GM12878 (cell line): Measurements from ENCODE around the gene ENO2. TPM values are rescaled to one million over a fixed set of nuclear protein-coding genes. Genes with fewer than 3 reads are reported as not detected.

Experiments used
- ATAC-seq: fragments of 200-7000 bp; cut with Tn5 transposase; 3 replicates; pipeline ENCODE4 v1.9.1; 2020; ENCODE audit warnings: mild to moderate bottlenecking, moderate library complexity
- BruUV-seq: library from RNA; stranded (reverse); fragments of 400-500 nt; replicated peaks from 2 replicates; lab custom pipeline; 2021; lab: Mats Ljungman, UMichigan
- CTCF ChIA-PET: fragments of 300-600 bp; sonication (Branson Sonifier 250); formaldehyde crosslinking; extraction: SDS; loops from one replicate; lab custom pipeline; 2021; ENCODE audit warnings: inconsistent platforms; lab: Yijun Ruan, JAX
- POLR2A ChIA-PET: fragments of 350-600 bp; formaldehyde crosslinking; extraction: SDS; loops from one replicate; lab custom pipeline; 2021; ENCODE audit warnings: inconsistent platforms; lab: Charles Lee
- RAD21 ChIA-PET: fragments of 300-600 bp; sonication (Branson Sonifier 250); formaldehyde crosslinking; loops from one replicate; lab custom pipeline; 2023; ENCODE audit warnings: antibody characterized with exemption; ENCODE audit not compliant: unreplicated experiment; lab: Charles Lee
- SMC1A ChIA-PET: fragments of 300-600 bp; sonication (Branson Sonifier 250); formaldehyde crosslinking; loops from one replicate; lab custom pipeline; 2023; ENCODE audit not compliant: unreplicated experiment, uncharacterized antibody; lab: Charles Lee
- DNase-seq: peaks from one replicate; pipeline ENCODE4 v3.0.0-alpha.2; 2011; ENCODE audit warnings: low read depth, low spot score
- FAIRE-seq: peaks from 3 replicates; lab custom pipeline; 2011; peaks lifted over from hg19 to GRCh38; lab: Jason Lieb, UNC
- H2AFZ ChIP-seq: 2 replicates; pipeline ENCODE4 v1.6.0; 2011; ENCODE audit warnings: low read depth, low read length, control low read depth; ENCODE audit not compliant: control insufficient read depth
- H3K27ac ChIP-seq: 2 replicates; pipeline ENCODE4 v1.5.1; 2011; ENCODE audit warnings: control low read depth; ENCODE audit not compliant: control insufficient read depth, insufficient read depth
- H3K27me3 ChIP-seq, 2 experiments: replicated peaks in 1 of 2; 2 replicates each; pipeline versions ENCODE4 v1.6.0 to v1.6.1; 2011; ENCODE audit warnings: low read length in 1 of 2; ENCODE audit not compliant: control insufficient read depth in 2 of 2, insufficient read depth in 2 of 2
- H3K36me3 ChIP-seq, 2 experiments: 2 replicates each; pipeline ENCODE4 v1.5.1; 2011; ENCODE audit warnings: low read length in 1 of 2; ENCODE audit not compliant: control insufficient read depth in 2 of 2, insufficient read depth in 2 of 2
- H3K4me1 ChIP-seq: 2 replicates; pipeline ENCODE4 v1.6.1; 2011; ENCODE audit warnings: mild to moderate bottlenecking, low read length, moderate library complexity, mixed read lengths; ENCODE audit not compliant: control insufficient read depth, insufficient read depth
- H3K4me2 ChIP-seq: 2 replicates; pipeline ENCODE4 v1.6.0; 2011; ENCODE audit warnings: control low read depth; ENCODE audit not compliant: control insufficient read depth, insufficient read depth
- H3K4me3 ChIP-seq: fragments of 200-600 bp; sonication (generic); 2 replicates; pipeline ENCODE4 v1.5.1; 2016
- H3K79me2 ChIP-seq: 2 replicates; pipeline ENCODE4 v1.6.0; 2011; ENCODE audit warnings: low read length; ENCODE audit not compliant: control insufficient read depth, insufficient read depth
- H3K9ac ChIP-seq: 2 replicates; pipeline ENCODE4 v1.8.0; 2011; ENCODE audit warnings: low read length, control low read depth, mixed read lengths; ENCODE audit not compliant: control insufficient read depth, insufficient read depth
- H3K9me3 ChIP-seq: replicated peaks from 3 replicates; pipeline ENCODE4 v1.5.1; 2011; ENCODE audit warnings: mild to moderate bottlenecking, low read length; ENCODE audit not compliant: control insufficient read depth, insufficient read depth
- H4K20me1 ChIP-seq: 2 replicates; pipeline ENCODE4 v1.6.0; 2011; ENCODE audit not compliant: control insufficient read depth, insufficient read depth
- ASH2L ChIP-seq: fragments of 300-600, 200-600 bp; sonication (generic); IDR thresholded peaks from 2 replicates; pipeline ENCODE4 v1.6.1; 2017; ENCODE audit warnings: low read depth, mild to moderate bottlenecking, borderline replicate concordance
- CBX3 ChIP-seq: fragments of 200-600 bp; sonication (generic); IDR thresholded peaks from 2 replicates; pipeline ENCODE4 v1.6.1; 2016; ENCODE audit warnings: low read depth, borderline replicate concordance
- ETV6 ChIP-seq, 2 experiments: fragments of 450-650 bp in 1 of 2; IDR thresholded peaks in 1 of 2; conservative IDR thresholded peaks in 1 of 2; 2 replicates each; pipeline ENCODE4 v1.6.1; 2014; ENCODE audit warnings: antibody characterized with exemption in 1 of 2, borderline replicate concordance in 1 of 2, low read depth in 1 of 2, mild to moderate bottlenecking in 1 of 2, moderate library complexity in 1 of 2
- GATAD2B ChIP-seq: fragments of 450-650 bp; conservative IDR thresholded peaks from 2 replicates; pipeline ENCODE4 v1.6.1; 2017; ENCODE audit warnings: low read depth, mild to moderate bottlenecking, moderate library complexity
- HDAC6 ChIP-seq: fragments of 200-600 bp; sonication (generic); IDR thresholded peaks from one replicate; pipeline ENCODE4 v1.8.0; 2017; ENCODE audit warnings: antibody characterized with exemption; ENCODE audit not compliant: unreplicated experiment
- KAT2A ChIP-seq: conservative IDR thresholded peaks from 2 replicates; pipeline ENCODE4 v1.6.1; 2011; ENCODE audit warnings: low read depth, low read length; ENCODE audit not compliant: control insufficient read depth
- NR2F1 ChIP-seq: fragments of 450-650 bp; conservative IDR thresholded peaks from 2 replicates; pipeline ENCODE4 v1.6.1; 2017; ENCODE audit warnings: mild to moderate bottlenecking
- PML ChIP-seq: IDR thresholded peaks from 2 replicates; pipeline ENCODE4 v1.6.1; 2012; ENCODE audit warnings: low read length, inconsistent platforms
- POLR2A ChIP-seq: IDR thresholded peaks from 2 replicates; pipeline ENCODE4 v1.6.1; 2011; ENCODE audit warnings: low read depth, mild to moderate bottlenecking, low read length
- POLR2AphosphoS5 ChIP-seq: IDR thresholded peaks from 2 replicates; pipeline ENCODE4 v1.6.1; 2011; ENCODE audit warnings: mild to moderate bottlenecking, low read length, inconsistent platforms
- RBBP5 ChIP-seq: fragments of 200-600 bp; sonication (generic); conservative IDR thresholded peaks from 2 replicates; pipeline ENCODE4 v1.6.1; 2016
- SMAD5 ChIP-seq: IDR thresholded peaks from 2 replicates; pipeline ENCODE4 v1.6.1; 2016; ENCODE audit warnings: antibody characterized with exemption, low read depth
- SREBF1 ChIP-seq: IDR thresholded peaks from 2 replicates; pipeline ENCODE4 v1.6.1; 2012; ENCODE audit warnings: mild to moderate bottlenecking, low read length
- STAT1 ChIP-seq: fragments of 450-650 bp; conservative IDR thresholded peaks from 2 replicates; pipeline ENCODE4 v1.6.1; 2014; ENCODE audit warnings: antibody characterized with exemption, mild to moderate bottlenecking
- TCF12 ChIP-seq: IDR thresholded peaks from 2 replicates; pipeline ENCODE4 v1.6.1; 2011; ENCODE audit warnings: low read depth, mild to moderate bottlenecking, low read length
- ZNF384 ChIP-seq: IDR thresholded peaks from 2 replicates; pipeline ENCODE4 v1.6.1; 2012; ENCODE audit warnings: low read depth, mild to moderate bottlenecking, low read length, improper control_type of control experiment, borderline replicate concordance
- WGBS: methylation state at CpG from one replicate; pipeline ENCODE4 v1.1.6; 2016; ENCODE audit warnings: low lambda C conversion rate; ENCODE audit not compliant: insufficient replicate concordance, insufficient coverage; ENCODE audit errors: missing lambda C conversion rate; 5-methylcytosine and 5-hydroxymethylcytosine counted together
- in situ Hi-C: fragments of 300-500 bp; cut with MboI; formaldehyde crosslinking; loops from 9 replicates; pipeline ENCODE4 v1.14.3; 2018; ENCODE audit warnings: mixed read lengths
- intact Hi-C: fragments of 100-400 bp; cut with micrococcal nuclease; formaldehyde crosslinking; loops from one replicate; pipeline ENCODE4 v1.14.2; 2022; ENCODE audit not compliant: unreplicated experiment
- polyA plus RNA-seq, 11 experiments: library from polyadenylated mRNA; depleted of rRNA in 4 of 11; unstranded in 6 of 11; stranded (reverse) in 5 of 11; fragments of >200 nt; fragmentation: Nextera tagmentation in 4 of 11; fragmentation: Illumina TruSeq in 1 of 11; extraction: Ambion mirVana in 4 of 11; extraction: Trizol in 1 of 11; gene quantifications; 1 replicate in 1 of 11; 2 replicates in 10 of 11; pipeline versions ENCODE4 v1.2.1 to v1.2.3, GENCODE V29; 2011 to 2016; ENCODE audit warnings: inconsistent platforms in 2 of 11, missing spikeins in 2 of 11, low read depth in 1 of 11
- total RNA-seq, 4 experiments: library from RNA; depleted of rRNA in 3 of 4; stranded (reverse); fragments of >200 nt in 3 of 4; fragmentation: Illumina TruSeq in 1 of 4; extraction: Trizol in 1 of 4; gene quantifications; 2 replicates each; pipeline versions ENCODE4 v1.2.1 to v1.2.3, GENCODE V29; 2013 to 2021
- TF ChIP-seq, protein P1 (sequence below): fragments of 450-650 bp; IDR thresholded peaks from 2 replicates; pipeline ENCODE4 v1.6.1; 2016; ENCODE audit warnings: mild to moderate bottlenecking
- TF ChIP-seq, protein P2 (sequence below): fragments of 450-650 bp; IDR thresholded peaks from 2 replicates; pipeline ENCODE4 v1.6.1; 2017; ENCODE audit warnings: low read depth, mild to moderate bottlenecking, moderate library complexity
- TF ChIP-seq, protein P3 (sequence below): fragments of 450-650 bp; IDR thresholded peaks from 2 replicates; pipeline ENCODE4 v1.6.1; 2017; ENCODE audit warnings: borderline replicate concordance

The ENO2 gene
- total and polyA plus RNA-seq, 10 of the 15 experiments (the other 5 are each of a cell fraction or from before 2014, with no cell fraction given), result 24.8 to 196 (median 43.1) TPM

DNA sequence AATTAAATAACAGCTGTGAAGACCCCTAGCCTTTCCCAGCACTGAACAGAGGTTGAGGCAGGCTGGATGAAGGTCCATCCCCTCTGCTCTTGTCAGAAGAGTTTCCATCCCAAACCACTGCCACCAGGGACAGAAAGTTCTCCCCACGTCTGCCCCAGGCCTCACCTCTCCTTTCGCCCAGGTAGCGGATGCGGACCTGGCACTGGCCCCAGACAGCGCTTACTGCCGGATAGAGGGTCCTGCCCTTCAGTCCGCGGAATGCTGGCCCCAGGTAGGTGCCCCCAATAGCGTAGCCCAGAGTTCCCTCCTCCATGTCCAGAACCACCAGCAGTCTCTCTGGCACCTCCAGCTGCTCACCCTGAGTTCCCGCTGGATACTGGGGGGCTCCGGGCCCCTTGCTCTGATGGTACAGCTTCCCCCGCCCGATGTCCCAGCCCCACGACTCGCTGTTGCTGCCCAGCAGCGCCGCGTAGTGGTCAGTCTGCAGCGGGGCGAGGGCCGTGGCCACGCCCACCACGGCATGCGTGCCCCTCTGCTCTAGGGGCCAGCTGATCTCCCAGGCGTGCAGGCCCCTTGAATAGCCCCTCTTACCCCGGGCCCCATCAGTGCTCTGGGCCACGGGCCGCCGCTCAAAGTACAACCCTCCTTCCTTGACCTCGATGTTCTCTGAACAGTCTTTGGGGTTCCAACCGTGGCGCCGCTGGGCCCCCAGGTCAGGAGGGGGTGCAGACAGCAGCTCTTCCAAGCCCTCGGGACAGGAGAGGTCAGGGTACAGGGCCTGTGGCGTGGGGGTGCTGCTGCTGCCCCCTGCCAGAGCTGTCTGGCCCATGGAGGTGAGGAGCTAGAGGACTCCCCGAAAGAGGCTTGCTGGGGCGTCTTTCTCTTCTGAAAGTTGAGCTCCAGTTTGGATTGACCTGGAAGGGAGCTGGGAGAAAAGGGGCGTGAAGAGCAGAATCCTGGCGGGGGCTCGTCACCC lies 42.0 kb upstream of the ENO2 start:
- POLR2A ChIA-PET, result interaction anchor here (0.6 to 5.0 kb wide), 23 partner anchors 9 to 183 kb away, joined by 3 to 52 read pairs (median 4); partner anchors contain the start of genes C12orf57, CDCA3, COPS7A and ENO2
- H3K4me2 ChIP-seq, result peak overlapping the region; percentile 100
- RAD21 ChIA-PET, result interaction anchor here (0.6 to 5.3 kb wide), 22 partner anchors 10 to 240 kb away, joined by 3 to 41 read pairs (median 4); partner anchors contain the start of genes C12orf57, CDCA3, LRRC23 and MLF2
- SMC1A ChIA-PET, result interaction anchor here (0.7 to 4.5 kb wide), 12 partner anchors 9 to 119 kb away, joined by 3 to 41 read pairs (median 4); partner anchors contain the start of genes C12orf57, CDCA3, MLF2 and RNU7-1
- H3K79me2 ChIP-seq, result peaks cover 37% of the 10 kb centered on the region
- peak overlapping the region; percentile 36 for H3K27ac ChIP-seq
- peaks cover 30% of the 10 kb centered on the region for H3K4me1 ChIP-seq
- H3K4me3 ChIP-seq, result peak overlapping the region; percentile 82
- H3K9ac ChIP-seq, result peak overlapping the region; percentile 73
- 3% methylated on average over 36 of the region's 40 CpGs for WGBS
- FAIRE-seq (peak; percentile 49), ATAC-seq (peak; percentile 71), DNase-seq (peak; percentile 26)
- no peaks in the 10 kb centered on the region for H3K27me3 ChIP-seq
- in situ Hi-C loops, result no loop called here
- H3K36me3 ChIP-seq, result peaks cover 20 to 31% of the 10 kb centered on the region in 2 experiments
- peaks cover 16% of the 10 kb centered on the region for H4K20me1 ChIP-seq
- no peak overlapping the region for H2AFZ ChIP-seq
- BruUV-seq, result TSS peak; percentile 64
- intact Hi-C loops, result loop anchor here (1.0 kb wide), 1 partner anchor 19 kb away; no protein-coding TSS in a partner anchor
- H3K9me3 ChIP-seq, result no peaks in the 10 kb centered on the region
- CTCF ChIA-PET, result interaction anchor here (0.6 to 9.5 kb wide), 44 partner anchors 9 to 240 kb away, joined by 3 to 173 read pairs (median 5); partner anchors contain the start of genes C12orf57, C1R, C1RL and CDCA3
- TF ChIP-seq, protein P1, sequence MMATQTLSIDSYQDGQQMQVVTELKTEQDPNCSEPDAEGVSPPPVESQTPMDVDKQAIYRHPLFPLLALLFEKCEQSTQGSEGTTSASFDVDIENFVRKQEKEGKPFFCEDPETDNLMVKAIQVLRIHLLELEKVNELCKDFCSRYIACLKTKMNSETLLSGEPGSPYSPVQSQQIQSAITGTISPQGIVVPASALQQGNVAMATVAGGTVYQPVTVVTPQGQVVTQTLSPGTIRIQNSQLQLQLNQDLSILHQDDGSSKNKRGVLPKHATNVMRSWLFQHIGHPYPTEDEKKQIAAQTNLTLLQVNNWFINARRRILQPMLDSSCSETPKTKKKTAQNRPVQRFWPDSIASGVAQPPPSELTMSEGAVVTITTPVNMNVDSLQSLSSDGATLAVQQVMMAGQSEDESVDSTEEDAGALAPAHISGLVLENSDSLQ, result no peak
- TF ChIP-seq CBX3, result no peak
- no peak for TF ChIP-seq RBBP5
- peak; percentile 63 for TF ChIP-seq PML
- 0 out of 2 replicates have a peak, but pooled peaks have one; percentile 3 for TF ChIP-seq NR2F1
- TF ChIP-seq ETV6 (conservative IDR thresholded peaks at IDR 0.05 in 1 of 2, IDR thresholded peaks at IDR 0.05 in 1 of 2; ENCODE audit: borderline replicate concordance in 1 of 2, low read depth in 1 of 2), result no peak
- TF ChIP-seq ASH2L, result no peak
- no peak for TF ChIP-seq ZNF384
- no peak for TF ChIP-seq SREBF1
- TF ChIP-seq, protein P2, sequence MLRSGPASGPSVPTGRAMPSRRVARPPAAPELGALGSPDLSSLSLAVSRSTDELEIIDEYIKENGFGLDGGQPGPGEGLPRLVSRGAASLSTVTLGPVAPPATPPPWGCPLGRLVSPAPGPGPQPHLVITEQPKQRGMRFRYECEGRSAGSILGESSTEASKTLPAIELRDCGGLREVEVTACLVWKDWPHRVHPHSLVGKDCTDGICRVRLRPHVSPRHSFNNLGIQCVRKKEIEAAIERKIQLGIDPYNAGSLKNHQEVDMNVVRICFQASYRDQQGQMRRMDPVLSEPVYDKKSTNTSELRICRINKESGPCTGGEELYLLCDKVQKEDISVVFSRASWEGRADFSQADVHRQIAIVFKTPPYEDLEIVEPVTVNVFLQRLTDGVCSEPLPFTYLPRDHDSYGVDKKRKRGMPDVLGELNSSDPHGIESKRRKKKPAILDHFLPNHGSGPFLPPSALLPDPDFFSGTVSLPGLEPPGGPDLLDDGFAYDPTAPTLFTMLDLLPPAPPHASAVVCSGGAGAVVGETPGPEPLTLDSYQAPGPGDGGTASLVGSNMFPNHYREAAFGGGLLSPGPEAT, result no peak
- peak; percentile 14; the same call in 1 of the 2 replicates for TF ChIP-seq POLR2AphosphoS5
- TF ChIP-seq HDAC6, result no peak
- TF ChIP-seq TCF12, result no peak
- TF ChIP-seq GATAD2B, result peak; percentile 72; the same call in 1 of the 2 replicates
- TF ChIP-seq POLR2A, result peak; percentile 81
- peak; percentile 68; the same call in 1 of the 2 replicates for TF ChIP-seq STAT1
- TF ChIP-seq SMAD5, result peak; percentile 3; the same call in 1 of the 2 replicates
- TF ChIP-seq, protein P3, sequence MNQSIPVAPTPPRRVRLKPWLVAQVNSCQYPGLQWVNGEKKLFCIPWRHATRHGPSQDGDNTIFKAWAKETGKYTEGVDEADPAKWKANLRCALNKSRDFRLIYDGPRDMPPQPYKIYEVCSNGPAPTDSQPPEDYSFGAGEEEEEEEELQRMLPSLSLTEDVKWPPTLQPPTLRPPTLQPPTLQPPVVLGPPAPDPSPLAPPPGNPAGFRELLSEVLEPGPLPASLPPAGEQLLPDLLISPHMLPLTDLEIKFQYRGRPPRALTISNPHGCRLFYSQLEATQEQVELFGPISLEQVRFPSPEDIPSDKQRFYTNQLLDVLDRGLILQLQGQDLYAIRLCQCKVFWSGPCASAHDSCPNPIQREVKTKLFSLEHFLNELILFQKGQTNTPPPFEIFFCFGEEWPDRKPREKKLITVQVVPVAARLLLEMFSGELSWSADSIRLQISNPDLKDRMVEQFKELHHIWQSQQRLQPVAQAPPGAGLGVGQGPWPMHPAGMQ, result no peak
- TF ChIP-seq KAT2A, result no peak
